Liver (tissue), 9 donors: ENCODE measurements around the gene DMD. TPM values are rescaled to one million over a fixed set of nuclear protein-coding genes. Genes with fewer than 3 reads are reported as not detected.

Experiments
- DNase-seq: peaks from one replicate; pipeline ENCODE4 v3.0.0-alpha.2; 2017; ENCODE audit warnings: low spot score
- H3K27ac ChIP-seq, 2 donors: one replicate each; pipeline ENCODE4 v1.7.0; 2013; ENCODE audit warnings: inconsistent platforms in 2 of 2, low read length in 2 of 2, control low read depth in 1 of 2, low read depth in 1 of 2, mild to moderate bottlenecking in 1 of 2
- H3K27me3 ChIP-seq, 4 donors: one replicate each; pipeline versions ENCODE4 v1.6.1 to v1.7.0; 2013; ENCODE audit warnings: low read length in 3 of 4, inconsistent platforms in 1 of 4, mild to moderate bottlenecking in 1 of 4, moderate library complexity in 1 of 4; ENCODE audit not compliant: control insufficient read depth in 4 of 4, insufficient read depth in 4 of 4
- H3K36me3 ChIP-seq, 4 donors: one replicate each; pipeline versions ENCODE4 v1.6.1 to v1.7.0; 2013; ENCODE audit warnings: low read length in 3 of 4, mild to moderate bottlenecking in 3 of 4, low read depth in 1 of 4, moderate library complexity in 1 of 4; ENCODE audit not compliant: control insufficient read depth in 4 of 4, insufficient read depth in 3 of 4
- H3K4me1 ChIP-seq, 4 donors: one replicate each; pipeline versions ENCODE4 v1.6.1 to v1.7.0; 2013; ENCODE audit warnings: low read length in 3 of 4, mild to moderate bottlenecking in 3 of 4, moderate library complexity in 1 of 4; ENCODE audit not compliant: control insufficient read depth in 4 of 4, insufficient read depth in 4 of 4
- H3K4me3 ChIP-seq, 3 donors: one replicate each; pipeline versions ENCODE4 v1.6.1 to v1.7.0; 2013; ENCODE audit warnings: low read length in 3 of 3, control low read depth in 1 of 3, low read depth in 1 of 3, mild to moderate bottlenecking in 1 of 3
- H3K9ac ChIP-seq, 2 donors: one replicate each; pipeline ENCODE4 v1.7.0; 2013; ENCODE audit warnings: low read length in 2 of 2, mild to moderate bottlenecking in 2 of 2, moderate library complexity in 2 of 2, control low read depth in 1 of 2, low read depth in 1 of 2
- H3K9me3 ChIP-seq, 4 donors: one replicate each; pipeline versions ENCODE4 v1.6.1 to v1.7.0; 2013; ENCODE audit warnings: low read length in 3 of 4; ENCODE audit not compliant: control insufficient read depth in 4 of 4
- ATF3 ChIP-seq: IDR thresholded peaks from 2 replicates; pipeline ENCODE4 v1.6.1; 2016; ENCODE audit warnings: antibody characterized with exemption
- CTCF ChIP-seq: fragments of 150-350 bp; IDR thresholded peaks from 2 replicates; pipeline ENCODE4 v1.5.1; 2017; ENCODE audit warnings: improper control_type of control experiment, low read depth, low read length; ENCODE audit not compliant: missing input control
- EGR1 ChIP-seq, 2 donors: IDR thresholded peaks; 2 replicates each; pipeline ENCODE4 v1.6.1; 2016 to 2018; ENCODE audit warnings: antibody characterized with exemption in 2 of 2, low read depth in 2 of 2
- FOXA1 ChIP-seq: IDR thresholded peaks from 2 replicates; pipeline ENCODE4 v1.6.1; 2016; ENCODE audit warnings: antibody characterized with exemption
- FOXA2 ChIP-seq: IDR thresholded peaks from 2 replicates; pipeline ENCODE4 v1.6.1; 2016; ENCODE audit warnings: antibody characterized with exemption
- GABPA ChIP-seq, 2 donors: IDR thresholded peaks in 1 of 2; conservative IDR thresholded peaks in 1 of 2; 2 replicates each; pipeline ENCODE4 v1.6.1; 2016; ENCODE audit warnings: antibody characterized with exemption in 2 of 2, mild to moderate bottlenecking in 1 of 2, moderate library complexity in 1 of 2
- JUND ChIP-seq, 2 donors: IDR thresholded peaks; 2 replicates each; pipeline ENCODE4 v1.6.1; 2016; ENCODE audit warnings: antibody characterized with exemption in 2 of 2
- MAX ChIP-seq: IDR thresholded peaks from 2 replicates; pipeline ENCODE4 v1.6.1; 2016; ENCODE audit warnings: antibody characterized with exemption
- NR2F2 ChIP-seq: IDR thresholded peaks from 2 replicates; pipeline ENCODE4 v1.6.1; 2016; ENCODE audit warnings: antibody characterized with exemption
- RAD21 ChIP-seq, 2 donors: IDR thresholded peaks; 2 replicates each; pipeline ENCODE4 v1.6.1; 2016; ENCODE audit warnings: antibody characterized with exemption in 2 of 2, mild to moderate bottlenecking in 2 of 2
- REST ChIP-seq: IDR thresholded peaks from 2 replicates; pipeline ENCODE4 v1.6.1; 2016; ENCODE audit warnings: antibody characterized with exemption, mild to moderate bottlenecking
- RXRA ChIP-seq, 2 donors: IDR thresholded peaks; 2 replicates each; pipeline ENCODE4 v1.6.1; 2017 to 2018; ENCODE audit warnings: antibody characterized with exemption in 2 of 2, mild to moderate bottlenecking in 1 of 2
- TAF1 ChIP-seq: conservative IDR thresholded peaks from 2 replicates; pipeline ENCODE4 v1.6.1; 2016; ENCODE audit warnings: antibody characterized with exemption, mild to moderate bottlenecking
- ZBTB33 ChIP-seq: IDR thresholded peaks from 2 replicates; pipeline ENCODE4 v1.6.1; 2016; ENCODE audit warnings: antibody characterized with exemption
- WGBS: extraction: QIAGEN DNeasy Blood & Tissue Kit; methylation state at CpG from one replicate; pipeline ENCODE4 v1.1.7; 2013; 5-methylcytosine and 5-hydroxymethylcytosine counted together
- polyA plus RNA-seq, 2 donors: library from polyadenylated mRNA; stranded (reverse) in 1 of 2; unstranded in 1 of 2; fragments of 200-250 nt in 1 of 2; fragments of >200 nt in 1 of 2; fragmentation: Nextera tagmentation in 1 of 2; extraction: Ambion mirVana in 1 of 2; gene quantifications; one replicate each; pipeline versions ENCODE4 v1.2.1 to v1.2.3, GENCODE V29; 2013 to 2015
- total RNA-seq, 2 donors: library from RNA; depleted of rRNA; stranded (reverse); fragments of >200 nt; gene quantifications; one replicate each; pipeline ENCODE4 v1.2.3, GENCODE V29; 2014
- donor health status: healthy.
- donor health status: healthy.
- donor health status: healthy.
- donor health status: healthy.
- donor health status: healthy.

DMD gene
- total and polyA plus RNA-seq, 4 donors: 14.6 to 61.9 (median 23.9) TPM

- TF ChIP-seq NR2F2: no peak
- no peak for TF ChIP-seq FOXA1
- no peak for TF ChIP-seq FOXA2
- no peak for TF ChIP-seq RXRA (IDR thresholded peaks at IDR 0.05)
- TF ChIP-seq RAD21 (IDR thresholded peaks at IDR 0.05): no peak
- no peak for TF ChIP-seq ATF3
- no peak for TF ChIP-seq MAX
- TF ChIP-seq EGR1 (IDR thresholded peaks at IDR 0.05; ENCODE audit: low read depth in 2 of 2): no peak
Observed at GRCh38 chrX:32451954-32452695, 759.2 kb downstream of the DMD start (continued).

GRCh38 chrX:32448945-32449344 is 762.4 kb downstream of the DMD start:
- H3K9me3 ChIP-seq: peaks cover 0 to 2% (median 0%) of the 10 kb centered on the region in 4 donors
- peak overlapping the region in 1 of 3 donors; percentile 6 for H3K4me3 ChIP-seq
- WGBS: 38% methylated on average over 2 of the region's 2 CpGs
- TF ChIP-seq ATF3 (no peak), GABPA (IDR thresholded peaks at IDR 0.05 in 1 of 2, conservative IDR thresholded peaks at IDR 0.05 in 1 of 2) (no peak), NR2F2 (no peak)
- no peaks in the 10 kb centered on the region for H3K36me3 ChIP-seq
- no peak overlapping the region for H3K27ac ChIP-seq
- H3K9ac ChIP-seq: no peak overlapping the region
- no peaks in the 10 kb centered on the region for H3K27me3 ChIP-seq
- no peaks in the 10 kb centered on the region for H3K4me1 ChIP-seq
- no peak for DNase-seq

GRCh38 chrX:32448320-32448719 is 763.0 kb downstream of the DMD start:
- peaks cover 0 to 2% (median 0%) of the 10 kb centered on the region in 4 donors for H3K9me3 ChIP-seq
- no peaks in the 10 kb centered on the region for H3K27me3 ChIP-seq
- no peak for TF ChIP-seq RAD21 (IDR thresholded peaks at IDR 0.05)
- TF ChIP-seq ZBTB33: no peak
- TF ChIP-seq NR2F2: no peak
- no peak for TF ChIP-seq EGR1 (IDR thresholded peaks at IDR 0.05; ENCODE audit: low read depth in 2 of 2)
- no peak for TF ChIP-seq REST
- no peak for TF ChIP-seq GABPA (IDR thresholded peaks at IDR 0.05 in 1 of 2, conservative IDR thresholded peaks at IDR 0.05 in 1 of 2)
- no peak for TF ChIP-seq CTCF
- TF ChIP-seq MAX: no peak
- no peak for TF ChIP-seq FOXA1
- TF ChIP-seq TAF1: no peak
- no peak for TF ChIP-seq FOXA2
- TF ChIP-seq JUND (IDR thresholded peaks at IDR 0.05): no peak
- no peak overlapping the region for H3K9ac ChIP-seq
- H3K4me3 ChIP-seq: no peak overlapping the region
- WGBS: 62% methylated on average over 1 of the region's 1 CpG
- H3K36me3 ChIP-seq: no peaks in the 10 kb centered on the region
- H3K4me1 ChIP-seq: no peaks in the 10 kb centered on the region
- DNase-seq: no peak
- H3K27ac ChIP-seq: no peak overlapping the region
